HG03571 (cell line): ENCODE measurements around the gene SMS.

Source experiments
- ATAC-seq: cut with Tn5 transposase; IDR thresholded peaks from one replicate; pipeline ENCODE4 v1.9.1; 2021; ENCODE audit not compliant: unreplicated experiment

SMS gene

GRCh38 chrX:21975812-21976211, 35.3 kb downstream of the SMS start:
- ATAC-seq = no peak

DNA sequence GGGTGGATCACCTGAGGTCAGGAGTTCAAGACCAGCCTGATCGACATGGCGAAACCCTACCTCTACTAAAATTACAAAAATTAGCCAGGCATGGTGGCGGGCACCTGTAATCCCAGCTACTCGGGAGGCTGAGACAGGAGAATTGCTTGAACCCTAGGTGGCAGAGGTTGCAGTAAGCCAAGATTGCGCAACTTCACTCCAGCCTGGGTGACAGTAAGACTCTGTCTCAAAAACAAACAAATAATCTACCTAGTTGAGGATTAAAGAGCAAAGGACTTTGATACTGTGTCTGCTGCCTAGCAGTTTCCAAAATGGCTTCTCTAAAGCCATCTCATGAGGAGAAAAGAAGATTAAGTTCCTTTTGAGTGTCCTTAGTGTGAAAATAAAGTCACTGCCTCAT, 37.8 kb downstream of the SMS start:
- ATAC-seq = no peak

DNA sequence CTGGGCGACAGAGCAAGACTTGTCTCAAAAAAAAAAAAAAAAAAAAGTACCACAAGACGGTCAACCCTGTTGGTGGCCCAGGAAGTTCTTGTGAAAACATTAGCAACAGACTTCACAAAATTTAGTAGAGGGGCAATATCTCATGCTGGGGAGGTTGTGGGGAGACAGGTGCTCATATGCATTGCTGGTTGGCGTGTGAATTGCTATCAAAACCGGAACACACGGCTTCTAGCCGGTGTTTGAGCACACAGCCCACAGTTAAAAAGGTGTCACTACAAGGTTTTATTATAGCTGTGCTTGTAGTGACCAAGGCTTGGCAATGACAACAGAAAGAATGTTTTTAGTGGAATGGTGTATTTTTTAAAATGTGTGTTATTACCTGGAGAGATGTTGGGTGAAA, 41.8 kb downstream of the SMS start:
- ATAC-seq = no peak

DNA sequence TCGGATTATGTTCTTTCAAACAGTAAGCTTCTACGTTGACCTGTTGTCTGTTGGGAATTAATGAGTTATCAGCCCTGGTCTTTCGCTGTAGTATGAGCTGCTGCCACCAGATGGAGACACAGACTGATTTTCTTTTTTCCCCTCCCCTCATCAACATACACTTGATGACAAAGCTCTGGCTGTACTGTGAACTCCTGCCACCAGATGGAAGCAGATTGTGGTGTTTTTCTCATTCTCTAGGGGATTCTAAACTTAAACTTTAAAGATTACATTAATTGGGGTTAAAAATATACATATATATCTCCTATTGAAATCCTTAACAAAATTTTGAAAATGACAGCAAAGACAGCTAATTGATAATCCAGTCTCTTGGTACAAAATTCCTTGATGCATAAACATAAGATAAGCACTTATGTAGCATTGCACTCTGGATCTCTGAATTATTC, 44.8 kb downstream of the SMS start:
- ATAC-seq = peak; percentile 92

GRCh38 chrX:21986596-21986995, 46.1 kb downstream of the SMS start:
- no peak for ATAC-seq

GRCh38 chrX:21989384-21989783, 48.9 kb downstream of the SMS start:
- ATAC-seq = no peak

- no peak for ATAC-seq
These were observed 50.3 kb downstream of the SMS start for GRCh38 chrX:21990832-21991231.

DNA sequence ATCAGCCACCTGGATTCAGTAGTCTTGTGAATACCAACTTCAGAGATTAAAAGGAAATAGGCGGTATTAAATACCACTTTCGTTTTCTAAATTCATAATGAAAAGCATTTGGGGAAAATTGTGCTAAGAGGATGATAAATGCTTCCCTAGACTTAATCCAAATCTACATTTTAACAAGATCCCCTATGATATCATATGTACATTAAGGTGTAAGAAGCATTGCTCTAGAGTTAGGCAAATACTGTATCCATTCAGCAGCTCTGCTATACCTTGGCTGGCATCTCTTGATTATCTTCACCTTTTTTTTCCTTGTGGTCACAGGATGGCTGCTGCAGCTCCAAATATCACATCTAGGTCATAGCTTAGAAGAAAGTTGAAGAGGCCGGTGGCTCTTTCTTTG, 51.0 kb downstream of the SMS start:
- no peak for ATAC-seq

DNA sequence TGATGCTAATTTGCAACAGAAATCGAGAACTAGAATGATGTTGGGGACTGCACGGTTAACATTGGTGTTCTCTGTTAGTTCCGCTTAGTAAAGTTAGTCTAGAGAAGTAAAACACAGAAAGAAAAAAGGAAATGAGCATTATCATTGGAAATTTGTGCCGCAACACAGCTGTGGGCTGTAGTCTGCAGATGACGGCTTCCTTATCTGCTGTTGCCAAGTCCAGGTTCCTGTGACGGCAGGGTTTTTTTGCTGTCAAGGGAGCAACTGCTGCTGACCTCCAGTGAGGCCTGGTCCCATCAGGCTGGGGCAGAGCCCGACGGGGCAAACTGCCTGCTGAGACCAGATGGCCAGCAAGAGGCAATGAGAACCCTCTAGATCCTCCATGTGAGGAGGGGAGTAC, 52.8 kb downstream of the SMS start:
- ATAC-seq = peak; percentile 75

- ATAC-seq = no peak
These were observed 56.5 kb downstream of the SMS start for GRCh38 chrX:21996872-21997455.

DNA sequence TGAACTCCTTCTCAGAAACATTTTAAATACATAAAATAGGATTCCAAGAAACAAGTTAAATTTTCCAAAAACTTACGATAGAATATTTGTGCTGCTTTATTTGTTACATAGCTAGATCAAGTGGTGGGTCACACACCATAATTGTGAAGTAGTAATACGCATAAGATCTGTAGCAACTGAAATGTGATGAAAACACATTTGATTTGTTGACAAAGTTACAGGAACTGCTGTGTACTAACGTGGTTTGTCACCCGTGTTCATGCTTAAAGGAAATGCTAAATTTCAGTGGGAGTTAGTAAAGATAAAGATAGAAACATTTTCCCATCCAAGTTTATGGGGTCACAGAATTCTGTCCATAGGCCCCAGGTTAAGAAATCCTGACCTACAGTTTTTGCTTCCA, 57.5 kb downstream of the SMS start:
- ATAC-seq = no peak

DNA sequence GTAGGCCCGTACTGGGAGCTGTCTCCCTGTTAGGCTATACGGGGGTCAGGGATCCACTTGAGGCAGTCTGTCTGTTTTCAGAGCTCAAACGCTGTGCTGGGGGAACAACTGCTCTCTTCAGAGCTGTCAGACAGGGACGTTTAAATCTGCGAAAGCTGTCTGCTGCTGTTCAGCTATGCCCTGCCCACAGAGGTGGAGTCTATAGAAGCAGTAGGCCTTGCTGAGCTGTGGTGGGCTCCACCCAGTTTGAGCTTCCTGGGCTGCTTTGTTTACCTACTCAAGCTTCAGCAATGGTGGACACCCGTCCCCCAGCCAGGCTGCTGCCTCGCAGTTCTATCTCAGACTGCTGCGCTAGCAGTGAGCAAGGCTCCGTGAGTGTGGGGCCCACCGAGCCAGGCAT, 64.4 kb downstream of the SMS start:
- no peak for ATAC-seq

DNA sequence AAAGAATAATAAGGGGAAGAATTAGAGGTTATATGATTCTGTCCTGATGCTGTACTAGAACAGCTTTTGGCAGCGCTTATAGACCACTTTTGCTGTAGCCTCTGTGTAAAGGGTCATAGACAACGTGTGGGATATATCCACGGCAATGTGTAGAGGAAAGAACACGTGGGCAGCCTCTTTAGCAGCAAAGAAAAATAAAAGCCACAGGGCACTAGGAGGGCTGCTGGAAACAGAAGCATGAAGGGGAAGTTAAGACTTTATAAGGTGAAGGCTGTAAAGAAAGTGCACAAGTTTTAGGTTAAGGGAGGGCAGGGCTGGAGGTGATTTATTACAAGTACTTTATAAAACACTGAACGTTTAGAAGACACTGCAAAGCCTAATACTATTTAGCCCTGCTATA, 71.5 kb downstream of the SMS start:
- no peak for ATAC-seq

DNA sequence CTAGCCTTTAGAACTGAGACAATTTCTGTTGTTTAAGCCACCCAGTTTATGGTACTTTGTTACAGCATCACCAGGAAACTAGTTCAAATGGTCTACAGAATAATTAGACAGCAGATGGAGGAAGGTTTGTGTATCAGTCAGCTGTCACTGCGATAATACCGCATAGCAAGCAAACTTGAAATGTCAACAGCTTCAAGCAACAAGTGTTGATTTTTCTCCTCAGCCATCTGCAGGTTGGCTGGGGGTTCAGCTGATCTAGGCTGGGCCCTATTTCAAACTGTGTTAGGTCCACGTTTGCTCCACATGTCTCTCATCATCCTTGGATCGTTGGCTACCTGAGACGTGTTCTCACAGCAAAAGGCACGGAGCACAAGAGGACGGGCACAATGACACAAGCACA, 72.4 kb downstream of the SMS start:
- ATAC-seq = no peak

GRCh38 chrX:22015139-22015750, 74.7 kb downstream of the SMS start:
- ATAC-seq = no peak

DNA sequence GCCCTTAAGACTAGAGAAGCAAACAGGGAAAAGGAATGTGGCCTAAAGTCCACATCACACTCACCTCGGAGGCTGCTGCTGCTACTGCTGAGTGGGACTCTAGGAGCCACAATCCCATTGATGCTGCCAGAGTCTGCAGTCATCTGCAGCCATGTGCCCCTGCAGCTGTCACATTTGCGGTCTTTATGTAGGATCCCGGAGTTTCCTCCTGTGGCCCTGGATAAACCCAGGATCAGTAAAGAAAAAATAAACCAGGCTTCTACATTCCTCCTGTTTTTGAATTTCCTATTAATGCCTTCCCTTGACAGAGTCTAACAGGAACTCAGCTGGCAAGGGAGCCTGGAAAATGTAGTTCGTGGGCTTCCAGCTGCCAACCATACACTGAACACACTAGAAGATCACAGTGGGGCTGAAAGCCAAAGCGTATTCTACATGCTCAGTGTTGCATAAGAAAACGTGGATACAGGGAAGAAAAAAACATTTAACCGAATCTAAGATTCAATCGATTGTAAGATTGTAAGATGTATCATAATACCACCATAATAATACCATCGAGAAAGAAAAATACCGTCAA, 81.3 kb downstream of the SMS start:
- no peak for ATAC-seq

GRCh38 chrX:22024577-22024976, 84.1 kb downstream of the SMS start:
- ATAC-seq = no peak

GRCh38 chrX:22025751-22026150, 85.2 kb downstream of the SMS start:
- no peak for ATAC-seq

- no peak for ATAC-seq
These were observed 86.2 kb downstream of the SMS start for GRCh38 chrX:22026731-22027130.

GRCh38 chrX:22032084-22032483, 91.6 kb downstream of the SMS start, which contains the start of gene PHEX:
PHEX (plus strand) TSS chrX:22032325; CDS start chrX:22033006, 681 bp downstream.
- no peak for ATAC-seq

DNA sequence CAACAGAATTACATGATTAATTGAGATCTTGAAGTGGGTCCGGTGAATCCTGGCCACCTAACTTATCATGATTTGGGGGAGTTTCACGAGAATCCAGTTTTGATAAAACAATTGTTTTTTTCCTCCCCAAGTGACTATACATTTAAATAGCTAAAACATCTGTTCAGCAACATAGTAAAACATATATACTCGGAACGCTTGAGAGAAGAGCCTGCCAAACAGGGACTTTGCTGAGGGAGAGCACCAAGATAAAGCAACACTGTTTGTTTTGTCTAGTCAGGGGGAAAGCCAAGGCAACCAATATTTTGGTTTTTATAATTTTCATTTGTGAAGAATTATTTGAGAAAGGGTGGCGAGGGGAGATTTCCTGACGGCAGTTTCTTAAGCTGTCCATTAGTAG, 92.0 kb downstream of the SMS start:
- ATAC-seq = no peak

- no peak for ATAC-seq
These were observed 93.3 kb downstream of the SMS start for GRCh38 chrX:22033818-22034217.

DNA sequence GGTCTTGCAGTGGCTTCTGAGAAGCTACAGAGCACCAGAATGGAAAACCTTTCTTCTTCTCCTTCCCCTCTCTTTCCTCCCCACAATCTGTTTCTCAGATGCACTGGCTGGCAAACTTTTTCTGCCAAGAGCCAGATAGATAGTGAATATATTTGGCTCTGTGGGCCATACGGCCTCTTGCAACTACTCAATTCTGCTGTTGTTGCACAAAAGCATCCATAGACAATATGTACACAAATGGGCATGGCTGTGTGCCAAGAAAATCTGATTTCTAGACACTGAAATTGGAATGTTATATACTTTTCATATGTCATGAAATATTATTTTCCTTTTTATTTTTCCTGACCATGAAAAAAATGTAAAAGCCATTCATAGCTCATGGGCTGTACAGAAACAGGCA, 94.7 kb downstream of the SMS start:
- no peak for ATAC-seq
